ENCODE measurements around the gene IPP. TPM values are rescaled to one million over a fixed set of nuclear protein-coding genes. Genes with fewer than 3 reads are reported as not detected.

Gene IPP
- total RNA-seq, 5 donors from 2014 or later (not counting 1 experiment from before 2014, with no cell fraction given), result 10.0 to 14.8 (median 13.0) TPM

GRCh38 chr1:45687014-45687753 lies 63.3 kb downstream of the IPP start:
- POLR2A ChIA-PET, result interaction anchor here (0.6 to 1.8 kb wide), 6 partner anchors 14 to 957 kb away, joined by 3 to 8 read pairs (median 4); partner anchors contain the start of genes CCDC163 (in 1 of the 2), MMACHC (in 1 of the 2) and NASP (in 1 of the 2)
- Mint-ChIP-seq H3K27me3 (no peaks in the 10 kb centered on the region), H3K4me1 (peaks cover 53 to 63% (median 56%) of the 10 kb centered on the region in 3 donors), H3K36me3 (peaks cover 6% of the 10 kb centered on the region), H3K4me3 (peak overlapping the region; percentile 98 to 100 (median 99)), H3K9me3 (no peaks in the 10 kb centered on the region), H3K27ac (peak overlapping the region; percentile 99 to 100)
- ATAC-seq (replicated peaks in 1 of 4), result peak; percentile 85 to 89 (median 86)
- no peaks in the 10 kb centered on the region for H3K27me3 ChIP-seq (replicated peaks in 1 of 2; ENCODE audit: control insufficient read depth in 2 of 2, extremely low read depth in 1 of 2, insufficient read depth in 2 of 2, low read length in 1 of 2)
- CTCF ChIA-PET, result interaction anchor here in 1 of 2 donors (1.0 to 1.6 kb wide), 3 partner anchors 102 to 347 kb away, joined by 3 to 5 read pairs (median 4); partner anchors contain the start of genes MUTYH and TOE1
- H3K4me3 ChIP-seq (ENCODE audit: control insufficient read depth in 1 of 2, extremely low read depth in 1 of 2, low read length in 1 of 2), result peak overlapping the region; percentile 76 to 99
- H3K27ac ChIP-seq (ENCODE audit: low read length), result peak overlapping the region; percentile 99
- peaks cover 4% of the 10 kb centered on the region in 2 donors for H3K36me3 ChIP-seq (ENCODE audit: control insufficient read depth in 2 of 2, extremely low read depth in 1 of 2, insufficient read depth in 1 of 2, low read length in 1 of 2)
- no peaks in the 10 kb centered on the region for H3K9me3 ChIP-seq
- WGBS (ENCODE audit: insufficient coverage), result under 1% methylated on average over 37 of the region's 44 CpGs
- peak; percentile 92 to 99 (median 97) for DNase-seq
- H3K4me1 ChIP-seq (ENCODE audit: control insufficient read depth in 1 of 2, extremely low read depth in 1 of 2, insufficient read depth in 2 of 2, low read length in 2 of 2), result peaks cover 14 to 38% of the 10 kb centered on the region in 2 experiments

GRCh38 chr1:45686288-45687013 lies 64.0 kb downstream of the IPP start, which contains the start of gene GPBP1L1:
Gene GPBP1L1 (minus strand): TSS chr1:45686533. CDS start chr1:45659087, 27,446 bp downstream.
- CTCF ChIA-PET, result interaction anchor here in 1 of 2 donors (1.0 to 1.6 kb wide), 5 partner anchors 8 to 347 kb away, joined by 3 to 5 read pairs (median 4); partner anchors contain the start of genes MUTYH and TOE1
- H3K4me1 ChIP-seq (ENCODE audit: control insufficient read depth in 1 of 2, extremely low read depth in 1 of 2, insufficient read depth in 2 of 2, low read length in 2 of 2), result peaks cover 14 to 38% of the 10 kb centered on the region in 2 experiments

GRCh38 chr1:45686015-45686287 lies 64.5 kb downstream of the IPP start:
- Histone ChIP-seq H3K9me3 (no peaks in the 10 kb centered on the region), H3K4me3 (ENCODE audit: control insufficient read depth in 1 of 2, extremely low read depth in 1 of 2, low read length in 1 of 2) (peak overlapping the region; percentile 76 to 99), H3K27me3 (replicated peaks in 1 of 2; ENCODE audit: control insufficient read depth in 2 of 2, extremely low read depth in 1 of 2, insufficient read depth in 2 of 2, low read length in 1 of 2) (no peaks in the 10 kb centered on the region), H3K36me3 (ENCODE audit: control insufficient read depth in 2 of 2, extremely low read depth in 1 of 2, insufficient read depth in 1 of 2, low read length in 1 of 2) (peaks cover 0 to under 1% of the 10 kb centered on the region in 2 donors), H3K4me1 (ENCODE audit: control insufficient read depth in 1 of 2, extremely low read depth in 1 of 2, insufficient read depth in 2 of 2, low read length in 2 of 2) (peaks cover 15 to 38% of the 10 kb centered on the region in 2 experiments), H3K27ac (ENCODE audit: low read length) (peak overlapping the region; percentile 61)
- H3K27ac Mint-ChIP-seq, result peak overlapping the region; percentile 99 to 100
- peak overlapping the region; percentile 98 to 100 (median 99) for H3K4me3 Mint-ChIP-seq
- H3K4me1 Mint-ChIP-seq, result peaks cover 64 to 71% (median 66%) of the 10 kb centered on the region in 3 donors
- peak in 3 of 4 experiments; percentile 11 to 19 (median 18) for ATAC-seq (replicated peaks in 1 of 4)
- 0% methylated on average over 26 of the region's 27 CpGs for WGBS (ENCODE audit: insufficient coverage)
- no peaks in the 10 kb centered on the region for H3K27me3 Mint-ChIP-seq
- H3K9me3 Mint-ChIP-seq, result no peaks in the 10 kb centered on the region
- peaks cover 6% of the 10 kb centered on the region for H3K36me3 Mint-ChIP-seq
- DNase-seq, result peak in 32 of 35 experiments; percentile 39 to 82 (median 66)
- ChIA-PET POLR2A (interaction anchor here in 1 of 2 donors (0.5 to 1.8 kb wide), 6 partner anchors 13 to 973 kb away, joined by 4 to 5 read pairs (median 4); partner anchors contain the start of genes CCDC163, MMACHC and NASP), CTCF (interaction anchor here (0.6 to 1.6 kb wide), 7 partner anchors 8 to 346 kb away, joined by 3 to 5 read pairs (median 3); partner anchors contain the start of genes MUTYH (in 1 of the 2) and TOE1 (in 1 of the 2))

More at GRCh38 chr1:45686288-45687013, 64.0 kb downstream of the IPP start, which contains the start of gene GPBP1L1:
- Mint-ChIP-seq H3K4me3 (peak within 1 kb of the TSS; percentile 98 to 100 (median 99)), H3K4me1 (peaks cover 61 to 69% (median 62%) of the 10 kb centered on the region in 3 donors), H3K36me3 (peaks cover 4% of the 10 kb centered on the region), H3K27ac (peak within 1 kb of the TSS; percentile 99 to 100), H3K9me3 (no peaks in the 10 kb centered on the region), H3K27me3 (no peaks in the 10 kb centered on the region)
- under 1% methylated on average over 31 of the region's 52 CpGs for whole genome bisulfite sequencing (ENCODE audit: insufficient coverage)
- peak within 1 kb of the TSS; percentile 76 to 99 for H3K4me3 ChIP-seq (ENCODE audit: control insufficient read depth in 1 of 2, extremely low read depth in 1 of 2, low read length in 1 of 2)
- H3K27ac ChIP-seq (ENCODE audit: low read length), result peak within 1 kb of the TSS; percentile 99
- POLR2A ChIA-PET, result interaction anchor here (0.5 to 1.8 kb wide), 8 partner anchors 14 to 974 kb away, joined by 3 to 8 read pairs (median 4); partner anchors contain the start of genes CCDC163 (in 1 of the 2), MMACHC (in 1 of the 2) and NASP (in 1 of the 2)
- no peaks in the 10 kb centered on the region for H3K27me3 ChIP-seq (replicated peaks in 1 of 2; ENCODE audit: control insufficient read depth in 2 of 2, extremely low read depth in 1 of 2, insufficient read depth in 2 of 2, low read length in 1 of 2)
- peak; percentile 91 to 99 (median 96) for DNase-seq
- ATAC-seq (replicated peaks in 1 of 4), result peak; percentile 72 to 79 (median 74)
- no peaks in the 10 kb centered on the region for H3K9me3 ChIP-seq
- H3K36me3 ChIP-seq (ENCODE audit: control insufficient read depth in 2 of 2, extremely low read depth in 1 of 2, insufficient read depth in 1 of 2, low read length in 1 of 2), result peaks cover 4% of the 10 kb centered on the region in 2 donors

GRCh38 chr1:45685308-45686014 lies 65.0 kb downstream of the IPP start:
- Histone ChIP-seq H3K36me3 (ENCODE audit: control insufficient read depth in 2 of 2, extremely low read depth in 1 of 2, insufficient read depth in 1 of 2, low read length in 1 of 2) (no peaks in the 10 kb centered on the region), H3K4me3 (ENCODE audit: control insufficient read depth in 1 of 2, extremely low read depth in 1 of 2, low read length in 1 of 2) (peak overlapping the region; percentile 76 to 99), H3K27ac (ENCODE audit: low read length) (peak overlapping the region; percentile 61), H3K9me3 (no peaks in the 10 kb centered on the region), H3K27me3 (replicated peaks in 1 of 2; ENCODE audit: control insufficient read depth in 2 of 2, extremely low read depth in 1 of 2, insufficient read depth in 2 of 2, low read length in 1 of 2) (no peaks in the 10 kb centered on the region), H3K4me1 (ENCODE audit: control insufficient read depth in 1 of 2, extremely low read depth in 1 of 2, insufficient read depth in 2 of 2, low read length in 2 of 2) (peaks cover 15 to 38% of the 10 kb centered on the region in 2 experiments)
- ChIA-PET POLR2A (interaction anchor here in 1 of 2 donors (0.8 to 1.8 kb wide), 5 partner anchors 13 to 185 kb away, joined by 4 to 5 read pairs (median 5); partner anchors contain the start of genes CCDC163, MMACHC and NASP), CTCF (interaction anchor here (0.6 to 1.1 kb wide), 5 partner anchors 7 to 157 kb away, joined by 3 to 5 read pairs (median 3); no protein-coding TSS in a partner anchor)
- no CpG with 5 or more reads among the region's 13 CpGs for WGBS (ENCODE audit: insufficient coverage)
- peak in 1 of 35 experiments; percentile 39 for DNase-seq
- H3K36me3 Mint-ChIP-seq, result peaks cover 4% of the 10 kb centered on the region
- H3K4me3 Mint-ChIP-seq, result peak overlapping the region; percentile 98 to 100 (median 99)
- H3K4me1 Mint-ChIP-seq, result peaks cover 65 to 72% (median 71%) of the 10 kb centered on the region in 3 donors
- no peak for ATAC-seq (replicated peaks in 1 of 4)
- no peaks in the 10 kb centered on the region for H3K9me3 Mint-ChIP-seq
- H3K27me3 Mint-ChIP-seq, result no peaks in the 10 kb centered on the region
- H3K27ac Mint-ChIP-seq, result peak overlapping the region; percentile 99 to 100

GRCh38 chr1:45684402-45684801 lies 66.1 kb downstream of the IPP start:
- H3K27me3 Mint-ChIP-seq, result no peaks in the 10 kb centered on the region
- H3K4me1 Mint-ChIP-seq, result peaks cover 67 to 77% (median 77%) of the 10 kb centered on the region in 3 donors
- H3K27ac Mint-ChIP-seq, result peak overlapping the region in 1 of 2 donors; percentile 57
- Histone ChIP-seq H3K27me3 (replicated peaks in 1 of 2; ENCODE audit: control insufficient read depth in 2 of 2, extremely low read depth in 1 of 2, insufficient read depth in 2 of 2, low read length in 1 of 2) (no peaks in the 10 kb centered on the region), H3K4me3 (ENCODE audit: control insufficient read depth in 1 of 2, extremely low read depth in 1 of 2, low read length in 1 of 2) (no peak overlapping the region), H3K27ac (ENCODE audit: low read length) (no peak overlapping the region), H3K4me1 (ENCODE audit: control insufficient read depth in 1 of 2, extremely low read depth in 1 of 2, insufficient read depth in 2 of 2, low read length in 2 of 2) (peaks cover 15 to 41% of the 10 kb centered on the region in 2 experiments), H3K9me3 (no peaks in the 10 kb centered on the region), H3K36me3 (ENCODE audit: control insufficient read depth in 2 of 2, extremely low read depth in 1 of 2, insufficient read depth in 1 of 2, low read length in 1 of 2) (no peaks in the 10 kb centered on the region)
- peaks cover 4% of the 10 kb centered on the region for H3K36me3 Mint-ChIP-seq
- H3K9me3 Mint-ChIP-seq, result no peaks in the 10 kb centered on the region
- peak overlapping the region; percentile 98 to 100 (median 99) for H3K4me3 Mint-ChIP-seq
- POLR2A ChIA-PET, result interaction anchor here in 1 of 2 donors (0.6 kb wide), 1 partner anchor 106 kb away, joined by 5 read pairs; no protein-coding TSS in a partner anchor
- ATAC-seq (replicated peaks in 1 of 4), result no peak
- no peak for DNase-seq
- CTCF ChIA-PET, result interaction anchor here in 1 of 2 donors (0.5 kb wide), 1 partner anchor 60 kb away, joined by 3 read pairs; no protein-coding TSS in a partner anchor
- no CpG with 5 or more reads among the region's 2 CpGs for WGBS (ENCODE audit: insufficient coverage)
